Measurements from ENCODE around the gene WDR54.
A peak's percentile ranks its signal among the peaks of the same experiment; 100 is the strongest.
"Not testable (repeated sequence)": the region's sequence is repeated elsewhere in the genome, so short reads cannot be mapped to it uniquely, and the experiment has no call there.

Gene WDR54

DNA sequence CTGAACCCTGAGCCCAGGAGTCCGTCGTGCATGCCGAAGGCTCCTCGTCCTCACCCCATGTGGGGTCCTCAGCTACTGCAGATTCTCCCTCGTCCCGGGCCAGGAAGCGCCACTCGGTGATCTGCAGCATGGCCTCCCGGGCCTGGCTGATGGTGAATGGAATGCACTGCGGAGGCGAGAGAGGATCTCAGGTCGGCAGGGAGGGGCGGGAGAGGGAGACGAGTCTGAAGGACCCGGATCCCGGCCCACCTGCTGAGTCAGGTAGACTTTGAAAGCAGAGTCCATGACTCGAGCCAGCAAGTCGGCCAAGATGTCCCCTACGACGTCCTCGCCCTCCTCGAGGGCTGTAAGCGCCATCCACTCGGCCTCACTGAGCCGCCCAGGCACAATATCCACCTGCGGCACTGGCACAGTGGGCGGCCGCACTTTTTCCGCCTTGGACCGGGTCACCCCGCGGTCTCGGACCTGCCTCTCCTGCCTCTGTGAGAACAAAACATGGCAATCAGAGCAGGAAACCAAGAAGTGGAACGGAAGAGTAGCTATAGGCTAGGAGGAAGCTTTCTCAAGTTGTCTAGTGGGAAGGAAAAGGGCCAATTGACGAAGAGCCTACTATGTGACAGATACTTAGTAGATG, 5.7 kb upstream of the WDR54 start:
- Histone ChIP-seq H3K36me3 (replicated peaks) (no peaks in the 10 kb centered on the region), H3K27me3 (ENCODE audit: low read depth) (no peaks in the 10 kb centered on the region), H3K4me1 (no peaks in the 10 kb centered on the region), H3K4me3 (no peak overlapping the region), H3K9me3 (no peaks in the 10 kb centered on the region)
- no peak for DNase-seq (ENCODE audit: low spot score in 2 of 2)
- in situ Hi-C loops (cut with MboI; ENCODE audit: low sequenced_read_pairs) = no loop called here

DNA sequence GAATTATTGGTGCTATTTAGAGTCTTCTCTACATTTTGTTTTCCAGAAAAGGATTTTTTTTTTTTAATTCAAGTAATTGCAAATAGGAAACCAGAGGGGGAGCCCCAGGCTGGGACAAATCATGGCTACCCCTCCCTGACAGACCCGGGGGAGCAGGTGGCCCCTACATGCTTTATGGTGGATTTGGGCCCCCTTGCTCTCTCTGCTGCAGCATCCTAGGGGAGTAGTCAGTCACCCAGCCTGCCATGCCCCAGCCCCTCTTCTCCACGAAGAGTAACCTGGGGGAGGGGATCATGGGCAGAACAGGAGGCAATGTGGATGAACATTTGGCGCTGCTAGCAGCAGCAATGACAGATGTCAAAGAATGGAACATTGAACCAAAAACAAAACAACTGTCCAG, 4.8 kb upstream of the WDR54 start:
- Histone ChIP-seq H3K4me1 (no peaks in the 10 kb centered on the region), H3K9me3 (no peaks in the 10 kb centered on the region), H3K27me3 (ENCODE audit: low read depth) (no peaks in the 10 kb centered on the region), H3K4me3 (no peak overlapping the region), H3K36me3 (replicated peaks) (no peaks in the 10 kb centered on the region)
- no peak for DNase-seq (ENCODE audit: low spot score in 2 of 2)
- in situ Hi-C loops (cut with MboI; ENCODE audit: low sequenced_read_pairs) = no loop called here

DNA sequence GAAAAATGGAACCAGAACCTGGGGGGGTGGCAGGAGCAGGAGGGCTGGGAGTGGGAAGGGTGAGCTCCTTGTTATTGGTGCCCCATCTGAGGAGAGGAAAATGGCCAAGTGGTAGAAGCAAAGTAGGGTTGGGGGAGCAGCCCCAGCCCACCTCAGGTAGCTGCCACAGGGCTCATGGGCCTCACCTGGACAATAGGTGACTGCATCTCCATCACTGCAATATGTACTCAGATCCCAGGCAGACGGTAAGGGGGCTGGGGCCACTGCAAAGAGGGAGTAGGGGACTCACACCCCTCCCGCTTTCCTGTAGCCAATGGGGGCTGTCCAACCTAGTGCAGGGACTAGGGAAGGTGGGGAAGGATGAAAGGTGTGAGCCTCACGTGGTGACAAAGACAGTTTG, 4.3 kb upstream of the WDR54 start:
- in situ Hi-C loops (cut with MboI; ENCODE audit: low sequenced_read_pairs) = no loop called here
- H3K27me3 ChIP-seq (ENCODE audit: low read depth) = no peaks in the 10 kb centered on the region

DNA sequence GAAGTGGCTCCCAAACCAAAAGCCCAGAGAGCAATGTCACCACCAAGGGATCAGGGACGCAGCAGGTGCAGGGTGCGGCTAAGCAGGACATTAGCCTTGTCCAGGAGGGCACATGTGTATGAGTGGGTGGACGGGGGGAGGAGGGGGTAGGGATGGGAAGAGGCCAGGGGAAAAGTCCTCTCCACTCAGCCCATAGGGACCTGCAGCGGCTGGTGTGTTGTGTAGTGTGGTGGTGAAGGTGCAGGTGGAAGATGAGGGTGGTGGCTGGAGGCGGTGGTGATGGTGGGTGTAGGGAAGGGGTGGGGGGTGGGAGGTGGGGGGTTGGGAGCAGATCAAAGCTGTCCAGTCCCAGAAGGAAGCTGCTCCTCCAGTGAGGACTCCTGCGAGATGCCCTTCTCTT, 3.8 kb upstream of the WDR54 start:
- Histone ChIP-seq H3K4me3 (no peak overlapping the region), H3K9me3 (no peaks in the 10 kb centered on the region), H3K27me3 (ENCODE audit: low read depth) (no peaks in the 10 kb centered on the region), H3K4me1 (no peaks in the 10 kb centered on the region; the same call in 1 of the 2 replicates), H3K36me3 (replicated peaks) (no peaks in the 10 kb centered on the region)
- in situ Hi-C loops (cut with MboI; ENCODE audit: low sequenced_read_pairs) = no loop called here
- no peak for DNase-seq (ENCODE audit: low spot score in 2 of 2)

More for the DNA sequence above, 4.3 kb upstream of the WDR54 start:
- no peaks in the 10 kb centered on the region; the same call in 1 of the 2 replicates for H3K4me1 ChIP-seq
- no peak overlapping the region for H3K4me3 ChIP-seq
- H3K36me3 ChIP-seq (replicated peaks) = no peaks in the 10 kb centered on the region
- H3K9me3 ChIP-seq = no peaks in the 10 kb centered on the region
- DNase-seq (ENCODE audit: low spot score in 2 of 2) = no peak

DNA sequence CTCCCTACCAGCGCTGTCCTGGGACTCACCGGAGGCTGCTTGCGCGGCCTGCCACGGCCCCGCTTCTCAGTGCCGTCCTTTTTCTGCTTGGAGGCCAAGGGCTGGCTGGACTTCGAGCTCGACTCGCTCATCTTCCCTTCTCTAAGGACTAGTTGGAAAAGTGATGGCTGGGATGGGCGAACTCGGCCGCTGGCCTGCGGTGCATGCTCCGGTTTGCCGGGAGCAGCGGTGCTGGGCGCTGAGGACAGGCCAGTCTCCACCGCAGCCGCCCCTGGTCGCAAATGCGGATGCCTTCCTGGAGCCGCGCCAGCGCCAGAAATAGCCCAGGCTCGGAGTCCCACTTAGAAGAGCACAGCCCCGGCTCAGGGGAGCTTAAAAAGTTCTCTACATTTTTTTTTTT, 3.2 kb upstream of the WDR54 start:
- no peaks in the 10 kb centered on the region for H3K9me3 ChIP-seq
- peak in 1 of 2 experiments; percentile 38 for DNase-seq (ENCODE audit: low spot score in 2 of 2)
- no peaks in the 10 kb centered on the region for H3K27me3 ChIP-seq (ENCODE audit: low read depth)
- H3K4me1 ChIP-seq = no peaks in the 10 kb centered on the region; the same call in 1 of the 2 replicates
- in situ Hi-C loops (cut with MboI; ENCODE audit: low sequenced_read_pairs) = no loop called here
- no peaks in the 10 kb centered on the region for H3K36me3 ChIP-seq (replicated peaks)
- no peak overlapping the region for H3K4me3 ChIP-seq

DNA sequence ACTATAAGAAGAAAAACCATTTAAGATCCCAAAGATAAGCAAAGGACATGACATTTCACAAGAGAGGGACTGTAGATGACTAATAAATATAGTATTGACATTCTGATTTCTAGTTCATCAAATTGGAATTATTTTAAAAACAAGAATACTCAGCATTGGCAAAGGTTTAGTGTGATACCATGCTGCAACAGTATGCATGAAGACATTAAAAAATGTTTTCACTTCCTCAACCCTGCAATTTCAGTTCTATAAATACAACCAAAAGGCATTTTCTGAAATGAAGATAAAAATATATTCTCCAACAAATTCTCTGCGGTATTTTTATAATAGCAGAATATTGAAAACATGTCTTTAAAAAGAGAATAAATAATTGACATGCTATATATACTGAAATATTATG, 2.2 kb upstream of the WDR54 start:
- Histone ChIP-seq H3K27me3 (ENCODE audit: low read depth) (no peaks in the 10 kb centered on the region), H3K4me1 (no peaks in the 10 kb centered on the region; the same call in 1 of the 2 replicates), H3K36me3 (replicated peaks) (no peaks in the 10 kb centered on the region), H3K9me3 (no peaks in the 10 kb centered on the region), H3K4me3 (no peak overlapping the region)
- DNase-seq (ENCODE audit: low spot score in 2 of 2) = no peak
- in situ Hi-C loops (cut with MboI; ENCODE audit: low sequenced_read_pairs) = no loop called here

DNA sequence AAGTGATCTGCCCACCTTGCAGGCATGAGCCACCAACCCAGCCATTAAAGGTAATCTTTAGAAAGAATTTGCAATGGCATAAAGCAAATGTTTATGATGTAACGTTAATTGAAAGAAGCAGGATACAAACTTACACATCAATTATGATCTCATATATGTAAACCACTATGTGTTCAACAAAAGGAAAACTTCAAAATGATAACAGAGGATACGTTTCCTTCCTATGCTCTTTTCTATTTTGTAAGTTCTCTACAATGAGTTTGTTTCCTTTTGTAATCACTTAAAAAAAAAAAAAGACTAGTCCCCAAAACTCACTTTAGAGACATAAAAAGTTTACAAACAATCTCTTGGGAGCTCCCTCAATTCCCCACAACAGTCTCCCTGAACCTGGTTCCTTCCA, 1.5 kb upstream of the WDR54 start:
- DNase-seq (ENCODE audit: low spot score in 2 of 2) = no peak
- no peaks in the 10 kb centered on the region; the same call in 1 of the 2 replicates for H3K4me1 ChIP-seq
- no peaks in the 10 kb centered on the region for H3K27me3 ChIP-seq (ENCODE audit: low read depth)
- no peak overlapping the region for H3K4me3 ChIP-seq
- peaks cover 1% of the 10 kb centered on the region; the same call in 1 of the 2 replicates for H3K36me3 ChIP-seq (replicated peaks)
- in situ Hi-C loops (cut with MboI; ENCODE audit: low sequenced_read_pairs) = no loop called here
- H3K9me3 ChIP-seq = no peaks in the 10 kb centered on the region

DNA sequence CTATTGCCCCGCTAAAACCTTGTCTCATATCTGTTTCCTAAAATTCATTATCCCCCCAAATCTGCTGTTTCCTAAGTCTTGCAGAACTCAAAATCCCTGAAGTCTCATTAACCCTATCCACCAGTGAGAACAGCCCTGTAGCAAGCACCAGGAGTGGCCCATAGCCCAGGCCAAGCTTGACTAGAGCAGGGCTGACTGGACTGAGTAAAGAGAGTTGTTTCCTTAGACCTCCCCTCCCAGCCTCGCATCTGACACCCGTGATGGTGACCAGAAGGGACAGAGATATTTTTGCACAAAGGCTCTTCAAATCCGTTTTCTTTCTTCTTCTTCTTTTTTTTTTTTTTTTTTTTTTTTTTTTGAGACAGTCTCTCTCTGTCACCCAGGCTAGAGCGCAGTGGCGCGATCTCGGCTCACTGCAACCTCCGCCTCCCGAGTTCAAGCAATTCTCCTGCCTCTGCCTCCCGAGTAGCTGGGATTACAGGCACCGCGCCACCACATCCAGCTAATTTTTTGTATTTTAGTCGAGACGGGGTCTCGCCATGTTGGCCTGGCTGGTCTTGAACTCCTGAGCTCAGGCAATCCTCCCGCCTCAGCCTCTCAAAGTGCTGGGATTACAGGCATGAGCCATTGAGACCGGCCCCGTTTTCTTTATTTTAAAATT, 957 bp upstream of the WDR54 start:
- in situ Hi-C loops (cut with MboI; ENCODE audit: low sequenced_read_pairs); DNase-seq (ENCODE audit: low spot score in 2 of 2): not testable (repeated sequence)
- peak overlapping the region; percentile 64; the same call in 1 of the 2 replicates for H3K4me3 ChIP-seq

DNA sequence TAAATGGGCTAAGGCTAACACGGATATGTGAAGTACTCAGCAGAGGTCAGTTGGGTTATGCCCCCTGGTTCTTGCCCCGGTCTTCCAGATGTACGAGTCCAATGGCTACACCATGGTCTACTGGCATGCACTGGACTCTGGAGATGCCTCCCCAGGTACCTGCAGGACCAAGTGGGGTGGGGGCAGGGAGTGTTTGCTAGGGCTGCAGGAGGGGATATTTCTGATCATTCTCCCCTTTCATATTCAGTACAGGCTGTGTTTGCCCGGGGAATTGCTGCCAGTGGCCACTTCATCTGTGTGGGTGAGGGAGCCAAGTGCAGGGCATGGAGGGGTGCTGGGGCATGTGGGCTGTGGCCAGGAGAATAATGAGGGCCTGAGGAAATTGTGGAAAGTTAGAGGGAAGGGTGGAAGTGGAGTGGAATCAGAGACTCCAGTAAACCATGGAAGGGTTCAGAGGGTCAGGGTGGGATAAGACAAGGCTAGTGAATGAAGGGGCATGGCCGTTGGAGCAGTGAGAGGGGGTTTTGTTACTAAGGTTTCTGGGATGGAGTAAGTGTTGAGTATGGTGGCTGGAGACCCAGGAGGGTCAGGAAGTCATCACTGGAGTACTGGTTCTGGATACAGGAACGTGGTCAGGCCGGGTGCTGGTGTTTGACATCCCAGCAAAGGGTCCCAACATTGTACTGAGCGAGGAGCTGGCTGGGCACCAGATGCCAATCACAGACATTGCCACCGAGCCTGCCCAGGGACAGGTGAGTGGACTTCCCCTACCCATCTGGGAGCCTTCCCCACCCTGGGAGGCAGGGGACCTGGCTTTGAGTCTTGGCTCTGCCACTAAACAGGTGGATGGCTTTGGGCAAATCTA, 1.9 kb downstream of the WDR54 start:
- no peaks in the 10 kb centered on the region for H3K9me3 ChIP-seq
- in situ Hi-C loops (cut with MboI; ENCODE audit: low sequenced_read_pairs) = no loop called here
- no peaks in the 10 kb centered on the region for H3K27me3 ChIP-seq (ENCODE audit: low read depth)
- no peak for DNase-seq (ENCODE audit: low spot score in 2 of 2)
- no peak overlapping the region for H3K4me3 ChIP-seq
- H3K4me1 ChIP-seq = no peaks in the 10 kb centered on the region; the same call in 1 of the 2 replicates
- peaks cover 20% of the 10 kb centered on the region for H3K36me3 ChIP-seq (replicated peaks)

More for the DNA sequence above, 957 bp upstream of the WDR54 start:
- not testable (repeated sequence) for H3K4me1 ChIP-seq; H3K27me3 ChIP-seq (ENCODE audit: low read depth); H3K36me3 ChIP-seq (replicated peaks); H3K9me3 ChIP-seq

DNA sequence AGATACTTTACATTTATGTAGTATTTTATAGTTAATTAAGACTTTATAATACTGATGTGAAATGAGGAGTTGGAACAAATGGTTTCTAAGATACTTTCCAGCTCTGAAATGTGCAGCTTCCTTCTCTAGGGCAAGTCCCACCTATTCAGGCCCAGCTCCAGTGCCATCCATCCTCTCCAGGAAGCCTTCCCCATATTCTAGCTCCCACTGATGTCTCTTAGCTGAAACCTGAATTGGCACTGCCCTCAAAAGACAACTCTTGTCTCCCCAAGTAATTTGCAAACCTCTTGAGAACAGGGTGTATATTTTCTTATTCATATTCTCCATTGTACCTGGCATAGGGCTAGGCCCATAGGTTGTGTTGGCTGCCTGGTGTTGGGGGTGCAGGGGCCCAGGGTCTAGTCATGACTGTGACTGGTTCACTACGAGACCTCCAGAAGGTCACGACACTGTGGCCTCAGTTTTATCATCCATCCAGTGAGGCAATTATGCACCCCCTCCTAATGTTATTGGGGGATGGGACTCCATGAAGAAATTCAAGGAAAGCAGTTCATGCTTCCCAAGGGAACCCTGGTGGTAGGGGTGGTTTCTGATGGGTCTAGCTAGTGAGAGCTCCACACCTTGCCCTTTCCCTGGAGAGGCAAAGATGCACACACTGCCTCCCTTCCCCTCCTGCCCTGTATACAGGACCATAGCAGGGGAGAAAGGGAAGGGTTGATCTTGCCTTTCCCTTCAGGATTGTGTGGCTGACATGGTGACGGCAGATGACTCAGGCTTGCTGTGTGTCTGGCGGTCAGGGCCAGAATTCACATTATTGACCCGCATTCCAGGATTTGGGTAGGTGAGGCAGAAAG, 2.8 kb downstream of the WDR54 start:
- in situ Hi-C loops (cut with MboI; ENCODE audit: low sequenced_read_pairs) = no loop called here
- H3K36me3 ChIP-seq (replicated peaks) = peaks cover 26% of the 10 kb centered on the region
- no peaks in the 10 kb centered on the region; the same call in 1 of the 2 replicates for H3K4me1 ChIP-seq

DNA sequence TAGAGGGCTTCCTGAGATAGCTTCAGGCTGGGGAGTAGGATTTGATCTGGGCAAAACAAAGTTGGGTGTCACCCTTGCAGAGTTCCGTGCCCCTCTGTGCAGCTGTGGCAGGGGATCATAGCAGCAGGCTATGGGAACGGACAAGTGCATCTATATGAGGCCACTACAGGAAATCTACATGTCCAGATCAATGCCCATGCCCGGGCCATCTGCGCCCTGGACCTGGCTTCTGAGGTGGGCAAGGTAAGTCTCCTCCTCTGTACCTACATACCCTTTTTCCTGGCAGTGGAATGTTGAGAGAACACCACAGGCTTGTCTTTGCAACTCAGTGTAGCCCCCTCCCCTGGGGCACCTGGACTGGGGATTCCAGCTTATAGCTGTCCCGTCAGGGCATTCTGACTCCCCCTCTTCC, 3.5 kb downstream of the WDR54 start:
- DNase-seq (ENCODE audit: low spot score in 2 of 2) = no peak
- in situ Hi-C loops (cut with MboI; ENCODE audit: low sequenced_read_pairs) = no loop called here
- no peaks in the 10 kb centered on the region for H3K9me3 ChIP-seq
- no peaks in the 10 kb centered on the region; the same call in 1 of the 2 replicates for H3K4me1 ChIP-seq
- H3K36me3 ChIP-seq (replicated peaks) = peaks cover 31% of the 10 kb centered on the region
- H3K4me3 ChIP-seq = no peak overlapping the region
- no peaks in the 10 kb centered on the region for H3K27me3 ChIP-seq (ENCODE audit: low read depth)

More for the DNA sequence above, 2.8 kb downstream of the WDR54 start:
- no peak for DNase-seq (ENCODE audit: low spot score in 2 of 2)
- no peaks in the 10 kb centered on the region for H3K9me3 ChIP-seq
- H3K4me3 ChIP-seq = no peak overlapping the region
- H3K27me3 ChIP-seq (ENCODE audit: low read depth) = no peaks in the 10 kb centered on the region

DNA sequence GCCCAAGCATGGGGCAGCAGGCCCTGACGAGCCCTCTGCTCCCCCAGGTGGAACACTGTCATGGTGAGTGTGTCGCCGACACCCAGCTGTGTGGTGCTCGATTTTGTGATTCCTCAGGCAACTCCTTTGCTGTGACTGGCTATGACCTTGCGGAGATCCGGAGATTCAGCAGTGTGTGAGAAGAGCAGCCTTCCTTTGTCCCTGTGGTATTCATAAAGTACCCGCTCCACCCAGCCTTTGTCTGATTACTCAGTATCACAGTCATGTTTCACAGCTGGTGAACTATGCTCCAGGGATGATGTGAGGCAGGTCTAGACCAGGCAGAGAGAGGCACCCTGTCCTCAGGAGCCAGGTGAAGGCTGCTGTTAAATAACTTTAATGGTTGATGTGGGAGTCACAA, 4.0 kb downstream of the WDR54 start:
- in situ Hi-C loops (cut with MboI; ENCODE audit: low sequenced_read_pairs) = no loop called here
- no peak for DNase-seq (ENCODE audit: low spot score in 2 of 2)
- no peak overlapping the region for H3K4me3 ChIP-seq
- peaks cover 31% of the 10 kb centered on the region for H3K36me3 ChIP-seq (replicated peaks)
- no peaks in the 10 kb centered on the region for H3K27me3 ChIP-seq (ENCODE audit: low read depth)
- no peaks in the 10 kb centered on the region; the same call in 1 of the 2 replicates for H3K4me1 ChIP-seq
- H3K9me3 ChIP-seq = no peaks in the 10 kb centered on the region

DNA sequence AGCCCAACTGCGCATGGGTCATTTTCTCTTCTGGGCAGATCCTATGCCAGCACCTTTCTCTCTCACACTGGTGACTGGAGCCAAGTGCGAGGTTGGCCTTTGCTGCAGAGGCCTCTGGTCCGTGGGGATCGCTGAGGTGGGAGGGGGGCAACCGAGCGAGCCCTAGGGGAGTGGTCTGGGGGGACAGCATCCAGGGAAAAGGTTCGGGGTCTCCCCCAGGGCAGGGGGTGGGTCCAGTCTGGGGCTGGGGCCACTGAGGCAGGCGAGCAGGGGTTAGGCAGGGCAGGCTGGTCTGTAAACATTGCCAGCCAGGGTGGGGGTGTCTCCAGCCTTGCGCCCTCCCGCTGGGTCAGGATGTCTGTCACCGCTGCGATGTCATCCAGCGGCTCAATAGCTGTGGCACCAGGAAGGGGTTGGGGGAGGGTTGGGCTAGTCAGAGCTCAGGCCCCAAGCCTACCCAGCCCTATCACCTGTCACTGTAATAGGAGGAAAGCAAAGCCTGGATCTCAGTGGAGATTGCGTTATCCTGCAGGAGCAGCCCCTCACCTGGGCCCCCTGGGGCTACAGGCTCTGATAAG, 4.7 kb downstream of the WDR54 start:
- no peaks in the 10 kb centered on the region for H3K9me3 ChIP-seq
- in situ Hi-C loops (cut with MboI; ENCODE audit: low sequenced_read_pairs) = no loop called here
- H3K27me3 ChIP-seq (ENCODE audit: low read depth) = no peaks in the 10 kb centered on the region
- no peaks in the 10 kb centered on the region; the same call in 1 of the 2 replicates for H3K4me1 ChIP-seq
- no peak overlapping the region for H3K4me3 ChIP-seq
- DNase-seq (ENCODE audit: low spot score in 2 of 2) = no peak
- H3K36me3 ChIP-seq (replicated peaks) = peaks cover 31% of the 10 kb centered on the region
